WERI-Rb-1 (cell line): ENCODE data around the gene ZNF516.

Source experiments
- DNase-seq: peaks from one replicate; pipeline ENCODE4 v3.0.0-alpha.2; 2020
- H3K27ac ChIP-seq: fragments of 250-450 bp; sonication (Bioruptor Pico); 2 replicates; pipeline ENCODE4 v1.5.1; 2020; ENCODE audit warnings: mild to moderate bottlenecking, moderate library complexity
- H3K27me3 ChIP-seq: fragments of 250-450 bp; sonication (Bioruptor Pico); 2 replicates; pipeline ENCODE4 v1.5.1; 2021; ENCODE audit warnings: mild to moderate bottlenecking, low read depth, moderate library complexity; ENCODE audit not compliant: insufficient read depth, severe bottlenecking
- H3K36me3 ChIP-seq: fragments of 250-450 bp; sonication (Bioruptor Pico); 2 replicates; pipeline ENCODE4 v1.5.1; 2020; ENCODE audit warnings: mild to moderate bottlenecking, moderate library complexity
- H3K4me3 ChIP-seq: 2 replicates; pipeline ENCODE4 v1.5.1; 2011; ENCODE audit warnings: low read depth, mild to moderate bottlenecking, control low read depth, low read length
- H3K9me3 ChIP-seq: fragments of 250-450 bp; sonication (Bioruptor Pico); 2 replicates; pipeline ENCODE4 v1.5.1; 2021; ENCODE audit warnings: mild to moderate bottlenecking, moderate library complexity; ENCODE audit not compliant: severe bottlenecking
- CTCF ChIP-seq: IDR thresholded peaks from 2 replicates; pipeline ENCODE4 v1.5.1; 2011; ENCODE audit warnings: low read depth, mild to moderate bottlenecking, control low read depth, inconsistent platforms, low read length

Gene ZNF516

GRCh38 chr18:76374330-76375281 lies 120.4 kb downstream of the ZNF516 start:
- H3K4me3 ChIP-seq: no peak overlapping the region
- H3K9me3 ChIP-seq: no peaks in the 10 kb centered on the region
- H3K27me3 ChIP-seq: no peaks in the 10 kb centered on the region
- no peak overlapping the region for H3K27ac ChIP-seq
- TF ChIP-seq CTCF: no peak
- peaks cover 76% of the 10 kb centered on the region for H3K36me3 ChIP-seq
- DNase-seq: no peak

- no peak for DNase-seq
- no peaks in the 10 kb centered on the region for H3K9me3 ChIP-seq
- H3K27ac ChIP-seq: no peak overlapping the region
- H3K4me3 ChIP-seq: no peak overlapping the region
- peaks cover 71% of the 10 kb centered on the region for H3K36me3 ChIP-seq
- H3K27me3 ChIP-seq: no peaks in the 10 kb centered on the region
- no peak for TF ChIP-seq CTCF
These were observed 121.7 kb downstream of the ZNF516 start for GRCh38 chr18:76373297-76373696.

- no peak for DNase-seq
- Histone ChIP-seq H3K36me3 (peaks cover 65% of the 10 kb centered on the region), H3K27me3 (no peaks in the 10 kb centered on the region), H3K27ac (no peak overlapping the region), H3K9me3 (no peaks in the 10 kb centered on the region), H3K4me3 (no peak overlapping the region)
- TF ChIP-seq CTCF: no peak
These were observed 123.5 kb downstream of the ZNF516 start for GRCh38 chr18:76371301-76372203.

GRCh38 chr18:76370686-76371085 lies 124.4 kb downstream of the ZNF516 start:
- no peak overlapping the region for H3K4me3 ChIP-seq
- DNase-seq: no peak
- no peak for TF ChIP-seq CTCF
- H3K36me3 ChIP-seq: peaks cover 67% of the 10 kb centered on the region
- no peak overlapping the region for H3K27ac ChIP-seq
- no peaks in the 10 kb centered on the region for H3K27me3 ChIP-seq
- no peaks in the 10 kb centered on the region for H3K9me3 ChIP-seq

- no peak overlapping the region for H3K4me3 ChIP-seq
- no peaks in the 10 kb centered on the region for H3K27me3 ChIP-seq
- no peak overlapping the region for H3K27ac ChIP-seq
- H3K9me3 ChIP-seq: no peaks in the 10 kb centered on the region
- no peak for TF ChIP-seq CTCF
- DNase-seq: no peak
- H3K36me3 ChIP-seq: peaks cover 67% of the 10 kb centered on the region
These were observed 124.8 kb downstream of the ZNF516 start for GRCh38 chr18:76370201-76370600.
